ENCODE results near the gene KRT78. TPM values are rescaled to one million over a fixed set of nuclear protein-coding genes. Genes with fewer than 3 reads are reported as not detected.

KRT78 gene
- total and polyA plus RNA-seq, 9 of the 15 experiments (the other 6 are each of a cell fraction or from before 2014, with no cell fraction given), result not detected

- TF ChIP-seq BRF2 (IDR thresholded peaks at IDR 0.05; ENCODE audit: borderline replicate concordance, insufficient read depth, insufficient read length) (no peak), ARID1B (IDR thresholded peaks at IDR 0.05) (peak; percentile 45; the same call in 1 of the 2 replicates), ESRRA (IDR thresholded peaks at IDR 0.05; ENCODE audit: borderline replicate concordance, low read depth) (peak; percentile 52; the same call in 1 of the 2 replicates), RUNX1 (IDR thresholded peaks at IDR 0.05; ENCODE audit: low read depth) (0 out of 2 replicates have a peak, but pooled peaks have one; percentile 20), CCNT2 (IDR thresholded peaks at IDR 0.05; ENCODE audit: borderline replicate concordance, extremely low read depth, insufficient read length, low read depth, low read length) (peak; percentile 64)
Measured at GRCh38 chr12:52789637-52790426, 59.0 kb downstream of the KRT78 start (continued).

GRCh38 chr12:52788876-52789636 is 59.7 kb downstream of the KRT78 start:
- ChIA-PET POLR2A (interaction anchor here (0.6 to 1.0 kb wide), 3 partner anchors 9 to 45 kb away, joined by 4 to 5 read pairs (median 4); partner anchors contain the start of gene KRT79), CTCF (ENCODE audit: low intra/inter-chr PET ratio) (no interaction called here)
- WGBS (ENCODE audit: insufficient coverage, low coverage, missing lambda C conversion rate), result 77% methylated on average over 11 of the region's 11 CpGs
- no peaks in the 10 kb centered on the region for H3K9me1 ChIP-seq (ENCODE audit: control insufficient read depth, insufficient read depth, low read length)
- peaks cover 8 to 17% of the 10 kb centered on the region in 2 experiments; a peak in 4 of 5 replicates for H3K4me1 ChIP-seq (replicated peaks in 1 of 2; ENCODE audit: control insufficient read depth in 2 of 2, insufficient read depth in 2 of 2, low read length in 2 of 2)
- no peak overlapping the region for H3K4me3 ChIP-seq
- no peak for FAIRE-seq
- peak overlapping the region in 1 of 2 experiments; percentile 85; a peak in 1 of 4 replicates for H3K9ac ChIP-seq (ENCODE audit: insufficient read depth in 1 of 2, low read depth in 2 of 2, low read length in 2 of 2)
- BruUV-seq (replicated peaks), result no TSS peak
- no peaks in the 10 kb centered on the region for H3K79me2 ChIP-seq (ENCODE audit: control insufficient read depth, insufficient read depth, low read length)
- peaks cover 7 to 18% of the 10 kb centered on the region in 2 experiments; a peak in 3 of 5 replicates for H3K27me3 ChIP-seq (ENCODE audit: control insufficient read depth in 2 of 2, insufficient read depth in 2 of 2, low read length in 2 of 2)
- intact Hi-C loops (cut with micrococcal nuclease) (no loop called here), in situ Hi-C loops (cut with MboI) (no loop called here)
- no peaks in the 10 kb centered on the region for H3K36me3 ChIP-seq (ENCODE audit: control insufficient read depth, insufficient read depth, low read length)
- H3K4me2 ChIP-seq (ENCODE audit: insufficient read depth, low read length), result no peak overlapping the region
- H3K27ac ChIP-seq (ENCODE audit: extremely low read depth, low read depth, low read length), result no peak overlapping the region
- H3K9me3 ChIP-seq (replicated peaks; ENCODE audit: control insufficient read depth, insufficient read depth, low read depth, low read length), result no peaks in the 10 kb centered on the region
- no peak for DNase-seq (ENCODE audit: extremely low read depth in 1 of 4, low spot score in 3 of 4)
- ATAC-seq, result no peak
- H2AFZ ChIP-seq (ENCODE audit: low read depth, low read length), result no peak overlapping the region
- H4K20me1 ChIP-seq (replicated peaks; ENCODE audit: control insufficient read depth, insufficient read depth, low read length), result no peaks in the 10 kb centered on the region
- TF ChIP-seq ZNF316 (IDR thresholded peaks at IDR 0.05) (no peak), COPS2 (conservative IDR thresholded peaks at IDR 0.05) (no peak), CC2D1A (IDR thresholded peaks at IDR 0.05) (no peak), NR0B1 (IDR thresholded peaks at IDR 0.05; ENCODE audit: partially characterized antibody) (no peak), KHSRP (IDR thresholded peaks at IDR 0.05) (no peak), CBFA2T3 (IDR thresholded peaks at IDR 0.05) (no peak), ARID3B (CRISPR knock-in tag; IDR thresholded peaks at IDR 0.05; ENCODE audit: borderline replicate concordance) (no peak), ZNF644 (tag; IDR thresholded peaks at IDR 0.05; ENCODE audit: low read depth) (no peak), HMG20B (CRISPR knock-in tag; IDR thresholded peaks at IDR 0.05) (no peak), ZNF3 (CRISPR knock-in tag; IDR thresholded peaks at IDR 0.05) (no peak)

Data from K562 (cell line).